Skeletal muscle satellite cell (primary cell): ENCODE results near the gene TTC39C.
"Not testable (repeated sequence)": the region's sequence is repeated elsewhere in the genome, so short reads cannot be mapped to it uniquely, and the experiment has no call there.

Experiments
- H3K27me3 ChIP-seq: 2 replicates; pipeline ENCODE4 v1.7.0; 2013; ENCODE audit warnings: low read length; ENCODE audit not compliant: control insufficient read depth, insufficient read depth
- H3K36me3 ChIP-seq: 2 replicates; pipeline ENCODE4 v1.7.0; 2013; ENCODE audit warnings: mild to moderate bottlenecking, control low read depth, low read length; ENCODE audit not compliant: insufficient read depth
- H3K4me1 ChIP-seq: 2 replicates; pipeline ENCODE4 v1.7.0; 2013; ENCODE audit warnings: low read length; ENCODE audit not compliant: control insufficient read depth, insufficient read depth
- H3K4me2 ChIP-seq: 2 replicates; pipeline ENCODE4 v1.7.0; 2013; ENCODE audit warnings: mild to moderate bottlenecking, low read length
- H3K4me3 ChIP-seq: 2 replicates; pipeline ENCODE4 v1.7.0; 2013; ENCODE audit warnings: low read length
- H3K9ac ChIP-seq: 2 replicates; pipeline ENCODE4 v1.7.0; 2013; ENCODE audit warnings: mild to moderate bottlenecking, low read depth, low read length, moderate library complexity
- H3K9me3 ChIP-seq: replicated peaks from 2 replicates; pipeline ENCODE4 v1.7.0; 2013; ENCODE audit warnings: mild to moderate bottlenecking, control low read depth, low read length

Gene TTC39C

DNA sequence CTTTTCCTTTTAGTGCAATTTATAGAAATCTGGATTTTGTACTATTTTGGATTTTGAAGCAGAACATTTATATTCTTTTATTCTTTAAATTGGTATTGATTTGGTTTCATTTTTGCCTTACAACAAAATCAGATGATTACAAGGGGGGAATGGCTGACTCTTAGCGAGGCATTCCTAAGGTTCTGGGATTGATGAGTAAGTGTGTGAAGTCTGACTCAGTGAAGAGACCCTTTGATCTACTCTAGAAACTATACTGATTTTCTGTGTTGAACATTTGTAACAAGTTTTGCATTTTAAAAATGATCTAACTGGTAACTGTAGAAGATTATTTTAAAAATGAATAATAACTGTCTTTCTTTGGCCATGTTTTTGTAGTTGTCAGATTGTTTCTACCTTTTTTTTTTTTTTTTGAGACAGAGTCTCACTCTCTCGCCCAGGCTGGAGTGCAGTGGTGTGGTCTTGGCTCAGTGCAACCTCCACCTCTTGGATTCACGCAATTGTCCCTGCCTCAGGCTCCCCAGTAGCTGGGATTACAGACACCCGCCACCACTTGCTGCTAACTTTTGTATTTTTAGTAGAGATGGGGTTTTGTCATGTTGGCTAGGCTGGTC lies 48.7 kb downstream of the TTC39C start:
- no peak overlapping the region for H3K4me2 ChIP-seq
- no peaks in the 10 kb centered on the region for H3K4me1 ChIP-seq
- peaks cover 5% of the 10 kb centered on the region for H3K36me3 ChIP-seq
- H3K9ac ChIP-seq = no peak overlapping the region
- no peaks in the 10 kb centered on the region for H3K27me3 ChIP-seq
- no peaks in the 10 kb centered on the region for H3K9me3 ChIP-seq
- no peak overlapping the region for H3K4me3 ChIP-seq

GRCh38 chr18:24064391-24065100 lies 50.0 kb downstream of the TTC39C start:
- H3K36me3 ChIP-seq = peaks cover 5% of the 10 kb centered on the region
- H3K9ac ChIP-seq = no peak overlapping the region
- no peaks in the 10 kb centered on the region for H3K27me3 ChIP-seq
- no peak overlapping the region for H3K4me3 ChIP-seq
- H3K9me3 ChIP-seq = no peaks in the 10 kb centered on the region
- H3K4me1 ChIP-seq = no peaks in the 10 kb centered on the region
- no peak overlapping the region for H3K4me2 ChIP-seq

- H3K9me3 ChIP-seq = no peaks in the 10 kb centered on the region
- no peak overlapping the region for H3K9ac ChIP-seq
- H3K27me3 ChIP-seq = no peaks in the 10 kb centered on the region
- H3K36me3 ChIP-seq = peaks cover 5% of the 10 kb centered on the region
- no peaks in the 10 kb centered on the region for H3K4me1 ChIP-seq
- no peak overlapping the region for H3K4me3 ChIP-seq
- no peak overlapping the region for H3K4me2 ChIP-seq
Observed at GRCh38 chr18:24065906-24066305, 51.4 kb downstream of the TTC39C start.

GRCh38 chr18:24068945-24069693 lies 54.6 kb downstream of the TTC39C start:
- H3K4me1 ChIP-seq = no peaks in the 10 kb centered on the region
- no peak overlapping the region for H3K9ac ChIP-seq
- peaks cover 5% of the 10 kb centered on the region for H3K36me3 ChIP-seq
- H3K4me3 ChIP-seq = no peak overlapping the region
- H3K9me3 ChIP-seq = no peaks in the 10 kb centered on the region
- H3K27me3 ChIP-seq = no peaks in the 10 kb centered on the region
- no peak overlapping the region for H3K4me2 ChIP-seq

GRCh38 chr18:24071029-24071428 lies 56.5 kb downstream of the TTC39C start:
- H3K36me3 ChIP-seq = peaks cover 5% of the 10 kb centered on the region
- no peak overlapping the region for H3K4me2 ChIP-seq
- H3K9ac ChIP-seq = no peak overlapping the region
- no peaks in the 10 kb centered on the region for H3K9me3 ChIP-seq
- H3K4me1 ChIP-seq = peaks cover 6% of the 10 kb centered on the region
- no peak overlapping the region for H3K4me3 ChIP-seq
- H3K27me3 ChIP-seq = no peaks in the 10 kb centered on the region

DNA sequence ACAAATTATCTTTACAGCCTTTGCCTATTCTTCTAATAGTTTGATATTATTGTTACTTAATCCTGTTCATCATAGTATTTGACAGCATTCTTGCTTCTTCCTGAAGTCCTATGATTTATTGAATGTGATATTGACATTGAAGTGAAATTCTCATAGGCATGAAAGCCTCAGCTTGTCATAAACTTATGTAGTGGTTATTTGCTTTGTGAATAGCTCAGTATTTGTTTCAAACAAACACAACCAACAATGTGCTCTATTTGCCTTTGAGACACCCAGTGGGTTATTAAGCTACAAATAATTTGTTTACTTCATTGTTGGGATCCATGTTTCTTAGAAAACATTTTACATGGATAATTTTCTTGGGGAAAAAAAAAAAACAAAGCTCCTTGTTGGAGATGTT lies 57.2 kb downstream of the TTC39C start:
- H3K9ac ChIP-seq = no peak overlapping the region
- no peaks in the 10 kb centered on the region for H3K27me3 ChIP-seq
- no peak overlapping the region for H3K4me3 ChIP-seq
- peaks cover under 1% of the 10 kb centered on the region for H3K36me3 ChIP-seq
- H3K9me3 ChIP-seq = no peaks in the 10 kb centered on the region
- H3K4me1 ChIP-seq = peaks cover 11% of the 10 kb centered on the region
- no peak overlapping the region for H3K4me2 ChIP-seq

DNA sequence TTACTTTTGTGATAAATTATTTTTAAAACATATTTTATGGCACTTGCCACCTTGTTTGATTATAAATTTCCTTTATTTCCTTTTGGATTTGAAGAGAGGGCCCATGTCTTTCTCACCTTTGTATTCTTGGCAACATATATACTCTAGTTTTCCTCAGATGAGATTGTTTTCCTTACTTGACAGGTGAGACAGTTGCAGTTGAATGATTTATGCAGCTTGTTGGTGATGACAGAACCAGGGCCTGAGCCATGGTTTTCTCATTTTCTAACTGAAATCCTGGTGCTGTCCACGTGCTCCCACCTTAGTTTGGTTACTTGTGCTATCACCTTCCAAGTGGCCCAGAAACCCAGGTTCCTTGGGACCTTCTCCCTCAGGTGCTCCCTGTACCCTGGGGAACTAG lies 58.2 kb downstream of the TTC39C start:
- H3K9ac ChIP-seq = no peak overlapping the region
- no peaks in the 10 kb centered on the region for H3K36me3 ChIP-seq
- no peak overlapping the region for H3K4me3 ChIP-seq
- H3K27me3 ChIP-seq = no peaks in the 10 kb centered on the region
- H3K4me1 ChIP-seq = peaks cover 13% of the 10 kb centered on the region
- no peak overlapping the region for H3K4me2 ChIP-seq
- no peaks in the 10 kb centered on the region for H3K9me3 ChIP-seq

GRCh38 chr18:24073791-24074190 lies 59.2 kb downstream of the TTC39C start:
- Histone ChIP-seq H3K4me2 (no peak overlapping the region), H3K4me3 (no peak overlapping the region), H3K4me1 (peaks cover 13% of the 10 kb centered on the region), H3K27me3 (no peaks in the 10 kb centered on the region), H3K36me3 (no peaks in the 10 kb centered on the region), H3K9ac (no peak overlapping the region), H3K9me3 (no peaks in the 10 kb centered on the region)

- H3K27me3 ChIP-seq, H3K9ac ChIP-seq, H3K4me3 ChIP-seq, H3K9me3 ChIP-seq, H3K36me3 ChIP-seq, H3K4me2 ChIP-seq: not testable (repeated sequence)
- peaks cover 13% of the 10 kb centered on the region for H3K4me1 ChIP-seq
Observed at GRCh38 chr18:24074757-24075156, 60.2 kb downstream of the TTC39C start.

GRCh38 chr18:24075767-24076597 lies 61.4 kb downstream of the TTC39C start:
- H3K4me1 ChIP-seq = peaks cover 13% of the 10 kb centered on the region
- no peak overlapping the region for H3K9ac ChIP-seq
- H3K36me3 ChIP-seq = no peaks in the 10 kb centered on the region
- H3K4me2 ChIP-seq = peak overlapping the region; percentile 43
- H3K4me3 ChIP-seq = no peak overlapping the region
- H3K27me3 ChIP-seq = no peaks in the 10 kb centered on the region
- H3K9me3 ChIP-seq = no peaks in the 10 kb centered on the region

DNA sequence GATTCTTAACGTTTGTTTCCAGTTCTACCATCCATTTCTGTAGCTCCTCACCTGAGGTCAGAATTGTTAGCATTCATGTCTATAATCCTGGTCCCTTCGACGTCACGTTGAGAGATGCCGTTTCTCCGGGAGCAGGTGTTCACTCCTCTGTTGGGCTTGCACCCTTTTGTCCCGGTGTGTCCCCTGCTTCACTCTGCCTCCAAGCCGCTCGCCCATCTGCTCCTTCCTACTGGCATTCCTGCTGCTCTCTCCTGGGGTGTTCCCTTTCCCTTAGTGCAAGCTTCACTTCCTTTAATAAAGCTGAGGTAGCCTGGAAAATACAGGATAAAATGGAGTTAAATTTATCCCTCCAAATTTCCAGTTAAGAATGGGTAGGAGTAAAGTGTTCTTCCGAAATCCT lies 62.4 kb downstream of the TTC39C start:
- Histone ChIP-seq H3K27me3 (no peaks in the 10 kb centered on the region), H3K36me3 (no peaks in the 10 kb centered on the region), H3K9me3 (no peaks in the 10 kb centered on the region), H3K4me3 (no peak overlapping the region), H3K4me2 (peak overlapping the region; percentile 43), H3K9ac (no peak overlapping the region), H3K4me1 (peaks cover 13% of the 10 kb centered on the region)
